ENCODE data around the gene OR10AD1. TPM values are rescaled to one million over a fixed set of nuclear protein-coding genes. Genes with fewer than 3 reads are reported as not detected.
A peak's percentile ranks its signal among the peaks of the same experiment; 100 is the strongest.

The OR10AD1 gene
- total RNA-seq, 1 donor, result not detected

DNA sequence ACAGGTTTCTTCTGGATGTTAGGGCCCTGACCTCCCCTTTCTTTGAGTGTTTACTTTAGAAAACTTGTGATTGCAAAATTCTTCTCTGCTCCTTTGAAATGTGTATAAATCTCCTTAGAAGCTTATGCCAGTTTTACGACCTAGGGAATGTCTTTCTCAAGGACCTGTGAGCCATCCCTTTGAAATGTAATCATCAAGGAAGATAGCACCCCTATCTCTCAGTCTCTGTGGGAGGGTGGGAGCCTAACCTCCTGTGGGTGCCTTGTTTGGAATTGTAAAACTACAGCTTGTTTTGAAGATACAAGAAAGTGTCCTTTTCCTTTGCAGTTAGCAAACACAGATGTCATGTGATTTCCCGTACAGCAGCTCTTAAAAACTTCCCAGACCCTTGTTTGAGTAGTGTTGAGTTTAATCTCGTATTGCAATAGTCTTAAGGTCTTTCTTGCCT is 3.3 kb downstream of the OR10AD1 start:
- TF ChIP-seq, protein P1, sequence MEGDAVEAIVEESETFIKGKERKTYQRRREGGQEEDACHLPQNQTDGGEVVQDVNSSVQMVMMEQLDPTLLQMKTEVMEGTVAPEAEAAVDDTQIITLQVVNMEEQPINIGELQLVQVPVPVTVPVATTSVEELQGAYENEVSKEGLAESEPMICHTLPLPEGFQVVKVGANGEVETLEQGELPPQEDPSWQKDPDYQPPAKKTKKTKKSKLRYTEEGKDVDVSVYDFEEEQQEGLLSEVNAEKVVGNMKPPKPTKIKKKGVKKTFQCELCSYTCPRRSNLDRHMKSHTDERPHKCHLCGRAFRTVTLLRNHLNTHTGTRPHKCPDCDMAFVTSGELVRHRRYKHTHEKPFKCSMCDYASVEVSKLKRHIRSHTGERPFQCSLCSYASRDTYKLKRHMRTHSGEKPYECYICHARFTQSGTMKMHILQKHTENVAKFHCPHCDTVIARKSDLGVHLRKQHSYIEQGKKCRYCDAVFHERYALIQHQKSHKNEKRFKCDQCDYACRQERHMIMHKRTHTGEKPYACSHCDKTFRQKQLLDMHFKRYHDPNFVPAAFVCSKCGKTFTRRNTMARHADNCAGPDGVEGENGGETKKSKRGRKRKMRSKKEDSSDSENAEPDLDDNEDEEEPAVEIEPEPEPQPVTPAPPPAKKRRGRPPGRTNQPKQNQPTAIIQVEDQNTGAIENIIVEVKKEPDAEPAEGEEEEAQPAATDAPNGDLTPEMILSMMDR (IDR thresholded peaks at IDR 0.05; ENCODE audit: insufficient read depth, low read length), result no peak
- H3K4me3 ChIP-seq (ENCODE audit: low read depth, low read length), result no peak overlapping the region
- peak; percentile 33 for DNase-seq (ENCODE audit: low read depth)

GRCh38 chr12:48198985-48199384 is 4.1 kb downstream of the OR10AD1 start:
- no peak for DNase-seq (ENCODE audit: low read depth)
- TF ChIP-seq, protein P1 (IDR thresholded peaks at IDR 0.05; ENCODE audit: insufficient read depth, low read length), result no peak
- peak overlapping the region; percentile 85 for H3K4me3 ChIP-seq (ENCODE audit: low read depth, low read length)

DNA sequence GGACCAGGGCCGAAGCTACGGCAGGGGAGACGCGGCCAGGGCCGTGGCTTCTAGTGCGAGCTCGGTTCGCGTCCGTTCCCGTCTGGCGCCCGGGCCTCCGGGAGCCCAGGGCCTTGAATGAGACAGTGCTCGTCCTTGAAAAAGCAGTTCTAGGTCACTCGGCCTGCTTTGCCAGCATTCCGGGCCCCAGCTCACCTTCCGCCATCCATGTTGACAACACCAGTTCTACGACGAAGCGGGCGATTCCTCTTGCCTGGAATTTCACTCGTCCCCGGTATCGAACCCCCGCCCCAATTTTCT is 4.5 kb downstream of the OR10AD1 start:
- TF ChIP-seq, protein P1 (IDR thresholded peaks at IDR 0.05; ENCODE audit: insufficient read depth, low read length), result no peak
- no peak for DNase-seq (ENCODE audit: low read depth)
- peak overlapping the region; percentile 85 for H3K4me3 ChIP-seq (ENCODE audit: low read depth, low read length)

DNA sequence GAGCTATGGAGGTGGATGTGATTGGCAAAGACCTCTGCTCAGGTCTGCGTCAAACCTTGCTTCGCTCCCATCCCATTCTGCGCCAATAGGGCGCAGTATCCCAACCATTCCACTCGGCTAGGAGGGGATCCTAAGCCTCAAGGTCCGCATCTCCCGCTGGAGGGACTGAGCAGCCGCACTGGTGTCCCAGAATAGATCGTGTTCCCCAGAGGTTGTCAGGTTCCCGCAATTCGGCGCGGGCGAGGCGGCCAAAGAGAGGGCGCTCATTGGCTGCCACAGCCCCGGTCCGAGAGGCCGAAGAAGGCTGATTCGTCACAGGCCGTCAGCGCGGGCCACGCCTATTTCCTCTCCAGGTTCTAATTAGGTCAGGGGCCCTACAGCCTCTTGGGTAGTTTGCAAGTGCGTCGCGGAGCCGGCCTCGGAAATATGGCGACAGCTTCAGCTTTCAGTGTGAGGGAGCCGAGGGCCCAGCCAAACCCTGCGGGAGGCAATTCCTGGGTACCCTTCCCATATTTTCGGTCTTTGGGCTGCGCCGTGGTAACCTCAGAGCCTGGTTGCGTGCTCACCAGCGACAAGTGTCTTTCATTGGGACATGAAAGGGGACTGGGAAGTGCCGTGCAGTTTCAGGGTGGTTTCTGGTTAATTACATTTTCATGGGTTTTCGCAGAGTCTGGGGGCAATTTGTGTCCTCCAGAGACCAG is 5.0 kb downstream of the OR10AD1 start:
- peak overlapping the region; percentile 85 for H3K4me3 ChIP-seq (ENCODE audit: low read depth, low read length)
- TF ChIP-seq, protein P1 (IDR thresholded peaks at IDR 0.05; ENCODE audit: insufficient read depth, low read length), result peak; percentile 34
- DNase-seq (ENCODE audit: low read depth), result peak; percentile 88

DNA sequence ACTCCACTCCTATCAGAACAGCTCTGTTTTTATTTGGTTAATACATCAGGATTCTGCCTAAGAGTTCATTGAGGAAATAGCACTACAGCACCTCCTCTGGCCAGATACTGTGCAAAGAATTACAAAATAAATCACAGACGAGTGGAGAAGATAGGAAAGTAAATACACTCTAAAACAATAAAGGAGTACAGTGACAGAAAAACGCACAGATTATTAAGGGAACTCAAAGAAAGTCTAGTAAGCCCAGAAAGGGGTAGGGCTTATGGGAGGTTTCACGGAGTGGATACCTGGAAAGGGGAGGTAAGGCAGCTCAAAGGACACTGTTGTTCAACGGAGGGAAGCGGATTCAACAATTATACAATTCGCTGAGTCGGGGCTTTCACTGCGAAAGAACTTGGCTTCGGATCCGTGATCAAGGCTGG is 5.5 kb downstream of the OR10AD1 start:
- DNase-seq (ENCODE audit: low read depth), result peak; percentile 33
- H3K4me3 ChIP-seq (ENCODE audit: low read depth, low read length), result peak overlapping the region; percentile 85

GRCh38 chr12:48194799-48195201 is 8.3 kb downstream of the OR10AD1 start:
- TF ChIP-seq, protein P1 (IDR thresholded peaks at IDR 0.05; ENCODE audit: insufficient read depth, low read length), result no peak
- H3K4me3 ChIP-seq (ENCODE audit: low read depth, low read length), result no peak overlapping the region
- peak; percentile 45 for DNase-seq (ENCODE audit: low read depth)

More for the DNA sequence above, 5.5 kb downstream of the OR10AD1 start:
- TF ChIP-seq, protein P1 (IDR thresholded peaks at IDR 0.05; ENCODE audit: insufficient read depth, low read length), result peak; percentile 54

GRCh38 chr12:48193623-48194022 is 9.5 kb downstream of the OR10AD1 start:
- no peak for DNase-seq (ENCODE audit: low read depth)
- TF ChIP-seq, protein P1 (IDR thresholded peaks at IDR 0.05; ENCODE audit: insufficient read depth, low read length), result no peak
- no peak overlapping the region for H3K4me3 ChIP-seq (ENCODE audit: low read depth, low read length)

Measured in fibroblast of the aortic adventitia (primary cell).